ENCODE data around the gene SMIM45.

SMIM45 gene

GRCh38 chr22:41974691-41975290, 22.8 kb downstream of the SMIM45 start:
- DNase-seq = no peak

- no peak for DNase-seq
Measured at GRCh38 chr22:41975299-41976069, 23.5 kb downstream of the SMIM45 start.

- no peak for DNase-seq
Measured at GRCh38 chr22:41976070-41976901, 24.3 kb downstream of the SMIM45 start.

- no peak for DNase-seq
Measured at GRCh38 chr22:41976961-41977566, 25.1 kb downstream of the SMIM45 start.

GRCh38 chr22:41978732-41979131, 26.8 kb downstream of the SMIM45 start:
- no peak for DNase-seq

- DNase-seq = no peak
Measured at GRCh38 chr22:41979423-41980250, 27.7 kb downstream of the SMIM45 start.

GRCh38 chr22:41982865-41983264, 30.9 kb downstream of the SMIM45 start:
- no peak for DNase-seq

GRCh38 chr22:41983513-41984405, 31.8 kb downstream of the SMIM45 start:
- DNase-seq = no peak

- no peak for DNase-seq
Measured at GRCh38 chr22:41987276-41987675, 35.3 kb downstream of the SMIM45 start.

GRCh38 chr22:41989246-41989645, 37.3 kb downstream of the SMIM45 start:
- no peak for DNase-seq

GRCh38 chr22:41991111-41991510, 39.2 kb downstream of the SMIM45 start:
- no peak for DNase-seq

- no peak for DNase-seq
Measured at GRCh38 chr22:41992496-41992895, 40.5 kb downstream of the SMIM45 start.

GRCh38 chr22:41995211-41995610, 43.3 kb downstream of the SMIM45 start:
- no peak for DNase-seq

- DNase-seq = no peak
Measured at GRCh38 chr22:41996826-41997225, 44.9 kb downstream of the SMIM45 start.

- no peak for DNase-seq
Measured at GRCh38 chr22:41998361-41999261, 46.7 kb downstream of the SMIM45 start, which contains the start of gene WBP2NL. WBP2NL (plus strand) TSS chr22:41998788; CDS start chr22:41998819, 31 bp downstream.

- DNase-seq = no peak
Measured at GRCh38 chr22:42000466-42000865, 48.5 kb downstream of the SMIM45 start.

- no peak for DNase-seq
Measured at GRCh38 chr22:42001121-42001520, 49.2 kb downstream of the SMIM45 start.

- no peak for DNase-seq
Measured at GRCh38 chr22:42001706-42002105, 49.8 kb downstream of the SMIM45 start.

- DNase-seq = no peak
Measured at GRCh38 chr22:42007922-42008321, 56.0 kb downstream of the SMIM45 start.
